ENCODE measurements around the gene MINK1. TPM values are rescaled to one million over a fixed set of nuclear protein-coding genes. Genes with fewer than 3 reads are reported as not detected.

MINK1 gene
- total and polyA plus RNA-seq, 2 of the 13 experiments (the other 11 are each of a cell fraction or from before 2014, with no cell fraction given): 17.2 to 63.9 TPM

GRCh38 chr17:4908711-4909496 lies 75.8 kb downstream of the MINK1 start (continued):
- TF ChIP-seq MEF2D (CRISPR knock-in tag; IDR thresholded peaks at IDR 0.05) (0 out of 2 replicates have a peak, but pooled peaks have one; percentile 15), ZNF30 (CRISPR knock-in tag; IDR thresholded peaks at IDR 0.05) (no peak), ZFY (CRISPR knock-in tag; IDR thresholded peaks at IDR 0.05) (peak; percentile 60), ZNF557 (CRISPR knock-in tag; IDR thresholded peaks at IDR 0.05) (0 out of 2 replicates have a peak, but pooled peaks have one; percentile 39), ZNF883 (CRISPR knock-in tag; IDR thresholded peaks at IDR 0.05; ENCODE audit: not compliant biosample characterization) (peak; percentile 40), RFXAP (CRISPR knock-in tag; IDR thresholded peaks at IDR 0.05; ENCODE audit: borderline replicate concordance) (0 out of 2 replicates have a peak, but pooled peaks have one; percentile 20), ZNF660 (CRISPR knock-in tag; IDR thresholded peaks at IDR 0.05; ENCODE audit: borderline replicate concordance, low read depth) (no peak), ZFP36 (IDR thresholded peaks at IDR 0.05; ENCODE audit: borderline replicate concordance, low read depth, low read length, partially characterized antibody) (no peak), NFYB (CRISPR knock-in tag; IDR thresholded peaks at IDR 0.05) (no peak), ZNF83 (CRISPR knock-in tag; IDR thresholded peaks at IDR 0.05; ENCODE audit: borderline replicate concordance) (no peak), HNF4G (IDR thresholded peaks at IDR 0.05; ENCODE audit: borderline replicate concordance, low read depth, low read length) (no peak), HNF4G (CRISPR knock-in tag; IDR thresholded peaks at IDR 0.05; ENCODE audit: borderline replicate concordance, low read depth) (0 out of 2 replicates have a peak, but pooled peaks have one; percentile 27), GATAD2A (CRISPR knock-in tag; IDR thresholded peaks at IDR 0.05) (peak; percentile 35; the same call in 1 of the 2 replicates), ZNF713 (CRISPR knock-in tag; IDR thresholded peaks at IDR 0.05) (0 out of 2 replicates have a peak, but pooled peaks have one; percentile 25), NR2F6 (IDR thresholded peaks at IDR 0.05) (no peak), NR2F6 (CRISPR knock-in tag; IDR thresholded peaks at IDR 0.05) (peak; percentile 35; the same call in 1 of the 2 replicates), ZSCAN22 (CRISPR knock-in tag; IDR thresholded peaks at IDR 0.05) (no peak), SPEN (CRISPR knock-in tag; IDR thresholded peaks at IDR 0.05; ENCODE audit: low read depth) (peak; percentile 35; the same call in 1 of the 2 replicates), ZSCAN9 (CRISPR knock-in tag; IDR thresholded peaks at IDR 0.05; ENCODE audit: borderline replicate concordance) (no peak), ZNF563 (CRISPR knock-in tag; IDR thresholded peaks at IDR 0.05) (peak; percentile 49), PITX1 (CRISPR knock-in tag; IDR thresholded peaks at IDR 0.05) (no peak), ZNF605 (CRISPR knock-in tag; IDR thresholded peaks at IDR 0.05) (0 out of 2 replicates have a peak, but pooled peaks have one; percentile 30), RAD21 (CRISPR knock-in tag; IDR thresholded peaks at IDR 0.05) (peak; percentile 91), ZNF512 (CRISPR knock-in tag; IDR thresholded peaks at IDR 0.05) (0 out of 2 replicates have a peak, but pooled peaks have one; percentile 56), GPN1 (CRISPR knock-in tag; IDR thresholded peaks at IDR 0.05; ENCODE audit: borderline replicate concordance) (no peak), GABPB1 (CRISPR knock-in tag; IDR thresholded peaks at IDR 0.05) (peak; percentile 57), HDAC1 (CRISPR knock-in tag; IDR thresholded peaks at IDR 0.05) (0 out of 2 replicates have a peak, but pooled peaks have one; percentile 32)
- TF ChIP-seq, protein P1, sequence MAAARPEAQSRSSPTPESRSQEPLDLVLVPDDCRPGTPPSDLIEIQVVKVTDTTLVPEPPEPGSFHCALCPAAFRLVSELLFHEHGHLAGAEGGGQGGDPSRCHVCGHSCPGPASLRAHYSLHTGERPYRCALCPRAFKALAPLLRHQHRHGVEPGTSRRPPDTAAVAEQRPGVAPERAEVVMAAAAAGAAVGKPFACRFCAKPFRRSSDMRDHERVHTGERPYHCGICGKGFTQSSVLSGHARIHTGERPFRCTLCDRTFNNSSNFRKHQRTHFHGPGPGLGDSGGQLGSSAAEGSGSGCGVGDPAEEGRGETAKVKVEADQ (CRISPR knock-in tag; IDR thresholded peaks at IDR 0.05; ENCODE audit: borderline replicate concordance): peak; percentile 63; the same call in 1 of the 2 replicates
